ENCODE measurements around the gene AHNAK. TPM values are rescaled to one million over a fixed set of nuclear protein-coding genes. Genes with fewer than 3 reads are reported as not detected.

The AHNAK gene
- total and polyA plus RNA-seq, 4 donors = 22.6 to 110 (median 38.1) TPM

- Histone ChIP-seq H3K27me3 (ENCODE audit: control insufficient read depth in 4 of 4, insufficient read depth in 4 of 4, low read length in 3 of 4) (no peaks in the 10 kb centered on the region), H3K9me3 (ENCODE audit: control insufficient read depth in 4 of 4, low read length in 3 of 4) (no peaks in the 10 kb centered on the region), H3K9ac (ENCODE audit: low read depth in 1 of 2, low read length in 2 of 2) (no peak overlapping the region), H3K4me1 (ENCODE audit: control insufficient read depth in 4 of 4, insufficient read depth in 4 of 4, low read length in 3 of 4) (peaks cover 2 to 17% (median 8%) of the 10 kb centered on the region in 4 donors), H3K4me3 (ENCODE audit: low read depth in 1 of 3, low read length in 3 of 3) (no peak overlapping the region), H3K36me3 (ENCODE audit: control insufficient read depth in 4 of 4, insufficient read depth in 3 of 4, low read depth in 1 of 4, low read length in 3 of 4) (no peaks in the 10 kb centered on the region), H3K27ac (ENCODE audit: low read depth in 1 of 2, low read length in 2 of 2) (no peak overlapping the region)
- 71% methylated on average over 7 of the region's 7 CpGs for WGBS
- no peak for DNase-seq (ENCODE audit: low spot score)
- TF ChIP-seq HNF4A (conservative IDR thresholded peaks at IDR 0.05) = peak; percentile 24 to 47
- no peak for TF ChIP-seq TAF1 (conservative IDR thresholded peaks at IDR 0.05)
- TF ChIP-seq EGR1 (IDR thresholded peaks at IDR 0.05; ENCODE audit: low read depth in 2 of 2) = no peak
- TF ChIP-seq, protein P1, sequence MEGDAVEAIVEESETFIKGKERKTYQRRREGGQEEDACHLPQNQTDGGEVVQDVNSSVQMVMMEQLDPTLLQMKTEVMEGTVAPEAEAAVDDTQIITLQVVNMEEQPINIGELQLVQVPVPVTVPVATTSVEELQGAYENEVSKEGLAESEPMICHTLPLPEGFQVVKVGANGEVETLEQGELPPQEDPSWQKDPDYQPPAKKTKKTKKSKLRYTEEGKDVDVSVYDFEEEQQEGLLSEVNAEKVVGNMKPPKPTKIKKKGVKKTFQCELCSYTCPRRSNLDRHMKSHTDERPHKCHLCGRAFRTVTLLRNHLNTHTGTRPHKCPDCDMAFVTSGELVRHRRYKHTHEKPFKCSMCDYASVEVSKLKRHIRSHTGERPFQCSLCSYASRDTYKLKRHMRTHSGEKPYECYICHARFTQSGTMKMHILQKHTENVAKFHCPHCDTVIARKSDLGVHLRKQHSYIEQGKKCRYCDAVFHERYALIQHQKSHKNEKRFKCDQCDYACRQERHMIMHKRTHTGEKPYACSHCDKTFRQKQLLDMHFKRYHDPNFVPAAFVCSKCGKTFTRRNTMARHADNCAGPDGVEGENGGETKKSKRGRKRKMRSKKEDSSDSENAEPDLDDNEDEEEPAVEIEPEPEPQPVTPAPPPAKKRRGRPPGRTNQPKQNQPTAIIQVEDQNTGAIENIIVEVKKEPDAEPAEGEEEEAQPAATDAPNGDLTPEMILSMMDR (IDR thresholded peaks at IDR 0.05; ENCODE audit: low read depth, low read length, missing input control) = peak; percentile 40
- no peak for TF ChIP-seq RXRA (IDR thresholded peaks at IDR 0.05)
- TF ChIP-seq RAD21 (IDR thresholded peaks at IDR 0.05) = peak; percentile 79 to 89
- TF ChIP-seq JUND (IDR thresholded peaks at IDR 0.05) = no peak
- TF ChIP-seq SP1 (IDR thresholded peaks at IDR 0.05) = no peak
These were observed 49.3 kb downstream of the AHNAK start for GRCh38 chr11:62497132-62497801.

DNA sequence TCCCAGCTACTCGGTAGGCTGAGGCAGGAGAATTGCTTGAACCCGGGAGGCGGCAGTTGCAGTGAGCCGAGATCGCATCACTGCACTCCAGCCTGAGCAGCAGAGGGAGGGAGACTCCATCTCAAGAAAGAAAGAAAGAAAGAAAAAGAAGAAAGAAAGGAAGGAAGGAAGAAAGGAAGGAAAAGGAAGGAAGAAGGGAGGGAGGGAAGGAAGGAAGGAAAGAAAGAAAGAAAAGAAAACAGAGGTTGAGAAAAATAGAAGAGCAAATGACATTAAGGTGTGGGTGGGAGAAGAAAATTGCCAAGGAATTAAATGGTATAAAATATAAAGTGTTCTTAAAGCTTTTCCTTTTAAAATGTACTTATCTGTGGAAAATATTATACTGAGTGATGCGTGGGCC lies 49.9 kb downstream of the AHNAK start:
- no peak for TF ChIP-seq GABPA (IDR thresholded peaks at IDR 0.05 in 1 of 2, conservative IDR thresholded peaks at IDR 0.05 in 1 of 2)
- no peak for TF ChIP-seq YY1 (IDR thresholded peaks at IDR 0.05)
- TF ChIP-seq, protein P1 (IDR thresholded peaks at IDR 0.05; ENCODE audit: low read depth, low read length, missing input control) = no peak
- TF ChIP-seq, protein P2, sequence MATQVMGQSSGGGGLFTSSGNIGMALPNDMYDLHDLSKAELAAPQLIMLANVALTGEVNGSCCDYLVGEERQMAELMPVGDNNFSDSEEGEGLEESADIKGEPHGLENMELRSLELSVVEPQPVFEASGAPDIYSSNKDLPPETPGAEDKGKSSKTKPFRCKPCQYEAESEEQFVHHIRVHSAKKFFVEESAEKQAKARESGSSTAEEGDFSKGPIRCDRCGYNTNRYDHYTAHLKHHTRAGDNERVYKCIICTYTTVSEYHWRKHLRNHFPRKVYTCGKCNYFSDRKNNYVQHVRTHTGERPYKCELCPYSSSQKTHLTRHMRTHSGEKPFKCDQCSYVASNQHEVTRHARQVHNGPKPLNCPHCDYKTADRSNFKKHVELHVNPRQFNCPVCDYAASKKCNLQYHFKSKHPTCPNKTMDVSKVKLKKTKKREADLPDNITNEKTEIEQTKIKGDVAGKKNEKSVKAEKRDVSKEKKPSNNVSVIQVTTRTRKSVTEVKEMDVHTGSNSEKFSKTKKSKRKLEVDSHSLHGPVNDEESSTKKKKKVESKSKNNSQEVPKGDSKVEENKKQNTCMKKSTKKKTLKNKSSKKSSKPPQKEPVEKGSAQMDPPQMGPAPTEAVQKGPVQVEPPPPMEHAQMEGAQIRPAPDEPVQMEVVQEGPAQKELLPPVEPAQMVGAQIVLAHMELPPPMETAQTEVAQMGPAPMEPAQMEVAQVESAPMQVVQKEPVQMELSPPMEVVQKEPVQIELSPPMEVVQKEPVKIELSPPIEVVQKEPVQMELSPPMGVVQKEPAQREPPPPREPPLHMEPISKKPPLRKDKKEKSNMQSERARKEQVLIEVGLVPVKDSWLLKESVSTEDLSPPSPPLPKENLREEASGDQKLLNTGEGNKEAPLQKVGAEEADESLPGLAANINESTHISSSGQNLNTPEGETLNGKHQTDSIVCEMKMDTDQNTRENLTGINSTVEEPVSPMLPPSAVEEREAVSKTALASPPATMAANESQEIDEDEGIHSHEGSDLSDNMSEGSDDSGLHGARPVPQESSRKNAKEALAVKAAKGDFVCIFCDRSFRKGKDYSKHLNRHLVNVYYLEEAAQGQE (IDR thresholded peaks at IDR 0.05) = no peak
- TF ChIP-seq NR2F2 (IDR thresholded peaks at IDR 0.05) = no peak
- TF ChIP-seq, protein P3, sequence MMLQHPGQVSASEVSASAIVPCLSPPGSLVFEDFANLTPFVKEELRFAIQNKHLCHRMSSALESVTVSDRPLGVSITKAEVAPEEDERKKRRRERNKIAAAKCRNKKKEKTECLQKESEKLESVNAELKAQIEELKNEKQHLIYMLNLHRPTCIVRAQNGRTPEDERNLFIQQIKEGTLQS (IDR thresholded peaks at IDR 0.05) = no peak
- no peak for TF ChIP-seq MAX (IDR thresholded peaks at IDR 0.05)
- TF ChIP-seq HNF4A (conservative IDR thresholded peaks at IDR 0.05) = no peak
- no peak for TF ChIP-seq JUND (IDR thresholded peaks at IDR 0.05)
- TF ChIP-seq TAF1 (conservative IDR thresholded peaks at IDR 0.05) = no peak
- no peak for TF ChIP-seq HNF4G (IDR thresholded peaks at IDR 0.05)
- no peak for TF ChIP-seq EGR1 (IDR thresholded peaks at IDR 0.05; ENCODE audit: low read depth in 2 of 2)
- TF ChIP-seq SP1 (IDR thresholded peaks at IDR 0.05) = no peak
- no peak for TF ChIP-seq RXRA (IDR thresholded peaks at IDR 0.05)
- no peak for TF ChIP-seq RAD21 (IDR thresholded peaks at IDR 0.05)
- TF ChIP-seq FOXA2 (IDR thresholded peaks at IDR 0.05) = no peak
- TF ChIP-seq FOXA1 (IDR thresholded peaks at IDR 0.05) = no peak
- TF ChIP-seq ZBTB33 (IDR thresholded peaks at IDR 0.05) = no peak
- H3K27ac ChIP-seq (ENCODE audit: low read depth in 1 of 2, low read length in 2 of 2) = no peak overlapping the region
- 98% methylated on average over 6 of the region's 6 CpGs for WGBS

More for the DNA sequence above, 49.9 kb downstream of the AHNAK start:
- no peaks in the 10 kb centered on the region for H3K27me3 ChIP-seq (ENCODE audit: control insufficient read depth in 4 of 4, insufficient read depth in 4 of 4, low read length in 3 of 4)
- DNase-seq (ENCODE audit: low spot score) = no peak
- no peak overlapping the region for H3K9ac ChIP-seq (ENCODE audit: low read depth in 1 of 2, low read length in 2 of 2)
- H3K4me1 ChIP-seq (ENCODE audit: control insufficient read depth in 4 of 4, insufficient read depth in 4 of 4, low read length in 3 of 4) = peaks cover 0 to 11% (median 2%) of the 10 kb centered on the region in 4 donors
- H3K4me3 ChIP-seq (ENCODE audit: low read depth in 1 of 3, low read length in 3 of 3) = no peak overlapping the region
- H3K9me3 ChIP-seq (ENCODE audit: control insufficient read depth in 4 of 4, low read length in 3 of 4) = no peaks in the 10 kb centered on the region
- no peaks in the 10 kb centered on the region for H3K36me3 ChIP-seq (ENCODE audit: control insufficient read depth in 4 of 4, insufficient read depth in 3 of 4, low read depth in 1 of 4, low read length in 3 of 4)
